Upper lobe of left lung (tissue), 6 donors: ENCODE measurements around the gene PSMB9. TPM values are rescaled to one million over a fixed set of nuclear protein-coding genes. Genes with fewer than 3 reads are reported as not detected.

Experiments used
- ATAC-seq, 2 donors: fragments of 200-7000 bp; cut with Tn5 transposase; one replicate each; pipeline ENCODE4 v1.9.1; 2022; ENCODE audit warnings: mild to moderate bottlenecking in 2 of 2, moderate library complexity in 2 of 2; ENCODE audit not compliant: low FRiP score in 2 of 2
- DNase-seq, 2 donors: peaks; one replicate each; pipeline ENCODE4 v3.0.0-alpha.2; 2019 to 2020
- H3K27ac ChIP-seq, 4 donors: fragments of 200-600 bp; sonication (generic); one replicate each; pipeline ENCODE4 v1.5.1; 2016 to 2019
- H3K27me3 ChIP-seq, 4 donors: fragments of 200-600 bp; sonication (generic); one replicate each; pipeline ENCODE4 v1.5.1; 2017 to 2019
- H3K36me3 ChIP-seq, 4 donors: fragments of 200-600 bp; sonication (generic); one replicate each; pipeline ENCODE4 v1.5.1; 2016 to 2019
- H3K4me1 ChIP-seq, 4 donors: fragments of 200-600 bp; sonication (generic); one replicate each; pipeline ENCODE4 v1.5.1; 2018 to 2019
- H3K4me3 ChIP-seq, 4 donors: fragments of 200-600 bp; sonication (generic); one replicate each; pipeline ENCODE4 v1.5.1; 2017 to 2019; ENCODE audit warnings: mild to moderate bottlenecking in 2 of 4, moderate library complexity in 1 of 4
- H3K9me3 ChIP-seq, 4 donors: fragments of 200-600 bp; sonication (generic); one replicate each; pipeline ENCODE4 v1.5.1; 2018 to 2019
- EP300 ChIP-seq, 4 donors: sonication (generic); formaldehyde crosslinking; IDR thresholded peaks; one replicate each; pipeline ENCODE4 v1.5.1; 2017; ENCODE audit warnings: antibody characterized with exemption in 4 of 4, control low read depth in 2 of 4
- POLR2A ChIP-seq, 4 donors: fragments of 450-650 bp; IDR thresholded peaks; one replicate each; pipeline ENCODE4 v1.5.1; 2016 to 2017; ENCODE audit warnings: antibody characterized with exemption in 4 of 4, mild to moderate bottlenecking in 2 of 4
- POLR2AphosphoS5 ChIP-seq, 2 donors: sonication (generic); formaldehyde crosslinking; IDR thresholded peaks; one replicate each; pipeline ENCODE4 v1.5.1; 2017; ENCODE audit warnings: antibody characterized with exemption in 2 of 2
- WGBS, 2 donors: methylation state at CpG; one replicate each; pipeline ENCODE4 v1.1.5; 2017 to 2018; 5-methylcytosine and 5-hydroxymethylcytosine counted together
- total RNA-seq, 6 donors: library from RNA; depleted of rRNA in 4 of 6; stranded (reverse); fragments of >200 nt in 4 of 6; gene quantifications; one replicate each; pipeline versions ENCODE4 v1.1.0 to v1.2.1, GENCODE V29; 2016 to 2021
- TF ChIP-seq, protein P1 (sequence below), 6 experiments: fragments of 450-650 bp in 4 of 6; fragments of 200-600 bp in 2 of 6; sonication (generic) in 2 of 6; IDR thresholded peaks; one replicate each; pipeline ENCODE4 v1.5.1; 2016 to 2019; ENCODE audit warnings: antibody characterized with exemption in 6 of 6
- donor health status: DM: no; HTN: no; CAD: no; lungs with moderate emphysema.
- donor health status: DM: no; HTN: yes; CAD: no; lungs with severe emphysema.

The PSMB9 gene
- total RNA-seq, 6 donors from 2014 or later, result 34.4 to 85.9 (median 45.5) TPM

DNA sequence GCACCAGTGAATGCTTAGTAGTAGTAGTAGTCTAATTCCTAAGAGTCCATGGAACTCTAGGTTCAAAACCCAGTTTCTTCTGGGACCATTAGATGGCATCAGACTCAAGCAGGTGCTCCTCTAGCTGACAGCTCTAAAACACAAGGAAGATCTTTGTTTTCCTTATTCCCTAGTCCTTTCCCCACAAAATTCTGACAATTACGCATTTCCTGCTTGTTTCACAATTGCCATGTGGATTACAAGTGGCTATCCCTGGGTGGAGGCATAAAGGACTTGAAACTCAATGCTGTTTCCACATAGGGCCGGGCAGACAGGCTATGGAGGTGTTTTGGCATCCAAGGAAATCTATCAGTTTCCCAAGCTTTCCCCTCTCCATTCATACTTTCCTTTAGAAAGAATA lies 28.0 kb upstream of the PSMB9 start:
- ATAC-seq (peak in 1 of 2 donors; percentile 45), DNase-seq (no peak)
- H3K4me3 ChIP-seq, result no peak overlapping the region
- H3K27ac ChIP-seq, result peak overlapping the region in 2 of 4 donors; percentile 9 to 46
- H3K4me1 ChIP-seq, result peaks cover 0 to 7% (median 3%) of the 10 kb centered on the region in 4 donors
- TF ChIP-seq, protein P1, sequence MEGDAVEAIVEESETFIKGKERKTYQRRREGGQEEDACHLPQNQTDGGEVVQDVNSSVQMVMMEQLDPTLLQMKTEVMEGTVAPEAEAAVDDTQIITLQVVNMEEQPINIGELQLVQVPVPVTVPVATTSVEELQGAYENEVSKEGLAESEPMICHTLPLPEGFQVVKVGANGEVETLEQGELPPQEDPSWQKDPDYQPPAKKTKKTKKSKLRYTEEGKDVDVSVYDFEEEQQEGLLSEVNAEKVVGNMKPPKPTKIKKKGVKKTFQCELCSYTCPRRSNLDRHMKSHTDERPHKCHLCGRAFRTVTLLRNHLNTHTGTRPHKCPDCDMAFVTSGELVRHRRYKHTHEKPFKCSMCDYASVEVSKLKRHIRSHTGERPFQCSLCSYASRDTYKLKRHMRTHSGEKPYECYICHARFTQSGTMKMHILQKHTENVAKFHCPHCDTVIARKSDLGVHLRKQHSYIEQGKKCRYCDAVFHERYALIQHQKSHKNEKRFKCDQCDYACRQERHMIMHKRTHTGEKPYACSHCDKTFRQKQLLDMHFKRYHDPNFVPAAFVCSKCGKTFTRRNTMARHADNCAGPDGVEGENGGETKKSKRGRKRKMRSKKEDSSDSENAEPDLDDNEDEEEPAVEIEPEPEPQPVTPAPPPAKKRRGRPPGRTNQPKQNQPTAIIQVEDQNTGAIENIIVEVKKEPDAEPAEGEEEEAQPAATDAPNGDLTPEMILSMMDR (IDR thresholded peaks at IDR 0.05), result peak in 3 of 6 experiments; percentile 22 to 51 (median 39)
- TF ChIP-seq EP300 (IDR thresholded peaks at IDR 0.05), result no peak
- H3K36me3 ChIP-seq, result peaks cover 7 to 38% (median 30%) of the 10 kb centered on the region in 4 donors
- WGBS, 2 donors, result 30 to 44% methylated on average over 2 of the region's 2 CpGs
- H3K27me3 ChIP-seq, result no peaks in the 10 kb centered on the region
- no peaks in the 10 kb centered on the region for H3K9me3 ChIP-seq

DNA sequence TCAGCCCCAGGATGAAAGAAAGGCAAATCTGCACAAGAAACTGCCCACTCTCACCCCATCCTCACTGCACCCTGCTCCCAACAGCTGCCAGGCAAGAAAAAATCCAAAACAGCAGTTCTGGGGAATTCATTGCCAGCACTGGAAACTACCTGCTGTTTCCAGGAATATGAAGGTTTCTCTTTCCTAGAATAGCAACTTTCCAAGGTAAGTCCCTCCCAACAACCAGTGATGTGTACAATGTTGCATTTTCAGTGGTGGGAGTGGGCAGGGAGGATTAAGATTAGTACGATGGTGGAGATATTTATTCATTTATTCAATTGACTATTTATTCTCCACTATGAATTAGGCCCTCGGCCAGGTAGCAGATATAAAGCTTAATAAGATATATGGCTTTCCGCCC lies 27.0 kb upstream of the PSMB9 start:
- H3K36me3 ChIP-seq, result peaks cover 12 to 44% (median 36%) of the 10 kb centered on the region in 4 donors
- H3K27ac ChIP-seq, result peak overlapping the region in 1 of 4 donors; percentile 10
- peaks cover 0 to 7% (median 3%) of the 10 kb centered on the region in 4 donors for H3K4me1 ChIP-seq
- WGBS, 2 donors, result 76 to 83% methylated on average over 3 of the region's 3 CpGs
- ATAC-seq (no peak), DNase-seq (no peak)
- TF ChIP-seq POLR2AphosphoS5 (IDR thresholded peaks at IDR 0.05) (no peak), POLR2A (IDR thresholded peaks at IDR 0.05) (no peak), EP300 (IDR thresholded peaks at IDR 0.05) (no peak)
- TF ChIP-seq, protein P1 (IDR thresholded peaks at IDR 0.05), result no peak
- H3K9me3 ChIP-seq, result no peaks in the 10 kb centered on the region
- H3K4me3 ChIP-seq, result no peak overlapping the region
- H3K27me3 ChIP-seq, result no peaks in the 10 kb centered on the region

DNA sequence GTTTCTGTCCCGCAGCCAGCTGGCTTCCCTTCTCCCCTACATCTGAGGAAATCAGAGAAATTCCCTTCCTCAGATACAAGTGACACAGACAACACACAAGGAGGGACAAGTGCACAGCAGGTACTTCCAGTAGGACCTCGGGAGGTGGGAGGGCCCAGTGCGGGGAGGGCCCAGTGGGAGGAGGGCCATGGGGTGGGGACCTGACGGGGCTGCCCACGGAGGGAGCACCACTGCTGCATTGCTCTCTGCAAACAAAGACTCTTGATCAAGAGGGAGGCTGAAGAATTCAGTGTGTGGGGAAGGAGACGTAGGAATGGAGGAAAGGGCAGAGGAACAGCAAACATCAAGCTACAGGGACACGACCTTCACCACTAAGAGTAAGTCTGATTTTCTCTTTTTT lies 24.5 kb upstream of the PSMB9 start:
- 65 to 73% methylated on average over 7 of the region's 7 CpGs for WGBS, 2 donors
- DNase-seq (peak in 1 of 2 donors; percentile 44), ATAC-seq (no peak)
- peaks cover 12 to 61% (median 43%) of the 10 kb centered on the region in 4 donors for H3K36me3 ChIP-seq
- TF ChIP-seq POLR2A (IDR thresholded peaks at IDR 0.05) (no peak), POLR2AphosphoS5 (IDR thresholded peaks at IDR 0.05) (no peak), EP300 (IDR thresholded peaks at IDR 0.05) (no peak)
- TF ChIP-seq, protein P1 (IDR thresholded peaks at IDR 0.05), result no peak
- H3K4me1 ChIP-seq, result peaks cover 0 to 7% (median 3%) of the 10 kb centered on the region in 4 donors
- no peaks in the 10 kb centered on the region for H3K27me3 ChIP-seq
- no peak overlapping the region for H3K4me3 ChIP-seq
- H3K9me3 ChIP-seq, result no peaks in the 10 kb centered on the region
- H3K27ac ChIP-seq, result no peak overlapping the region

DNA sequence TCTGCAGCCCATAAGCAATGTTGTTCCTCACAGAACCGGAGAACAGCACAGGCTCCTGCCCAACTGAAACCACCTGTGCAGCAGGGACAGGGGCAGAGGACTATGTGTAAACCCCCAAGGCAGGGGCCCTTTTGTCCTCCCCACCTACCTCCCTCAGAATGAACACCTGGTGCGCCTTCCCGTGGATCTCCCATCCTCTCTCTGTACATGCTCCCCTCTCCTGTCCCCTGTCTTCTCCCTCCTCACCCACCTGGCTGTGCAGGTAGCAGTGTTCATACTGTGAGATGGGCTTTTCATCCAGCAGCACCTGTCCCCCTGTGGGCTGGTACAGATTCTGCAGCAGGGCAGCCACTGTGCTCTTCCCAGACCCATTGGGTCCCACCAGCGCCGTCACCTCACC lies 24.0 kb upstream of the PSMB9 start:
- Histone ChIP-seq H3K27me3 (no peaks in the 10 kb centered on the region), H3K9me3 (no peaks in the 10 kb centered on the region), H3K27ac (no peak overlapping the region), H3K4me3 (no peak overlapping the region), H3K4me1 (peaks cover 0 to 7% (median 3%) of the 10 kb centered on the region in 4 donors), H3K36me3 (peaks cover 12 to 66% (median 45%) of the 10 kb centered on the region in 4 donors)
- TF ChIP-seq EP300 (IDR thresholded peaks at IDR 0.05), result no peak
- TF ChIP-seq, protein P1 (IDR thresholded peaks at IDR 0.05), result no peak
- no peak for TF ChIP-seq POLR2AphosphoS5 (IDR thresholded peaks at IDR 0.05)
- no peak for TF ChIP-seq POLR2A (IDR thresholded peaks at IDR 0.05)
- DNase-seq (no peak), ATAC-seq (peak in 1 of 2 donors; percentile 21)
- WGBS, 2 donors, result 94% methylated on average over 5 of the region's 5 CpGs

DNA sequence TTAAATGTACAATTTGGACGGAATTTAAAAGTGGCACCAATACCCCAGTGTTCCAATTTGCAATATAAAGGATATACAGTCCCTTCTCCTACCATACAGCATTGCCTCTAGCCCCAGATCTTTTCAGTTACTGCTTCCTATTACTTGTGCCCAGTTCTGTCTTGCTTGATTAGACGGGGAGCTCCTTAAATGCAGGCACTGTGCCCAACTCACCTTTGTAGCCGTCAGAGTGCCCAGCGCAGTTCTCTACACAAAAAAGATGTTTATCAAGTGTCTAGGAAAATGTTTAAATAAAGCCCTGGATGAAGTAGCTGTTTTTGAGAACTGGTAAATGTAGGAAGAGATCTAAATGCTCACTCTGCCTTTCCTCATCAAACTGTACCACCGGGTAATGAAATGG lies 23.1 kb upstream of the PSMB9 start:
- no peak for DNase-seq
- Histone ChIP-seq H3K27me3 (no peaks in the 10 kb centered on the region), H3K4me3 (no peak overlapping the region), H3K27ac (no peak overlapping the region), H3K4me1 (peaks cover 0 to 14% (median 2%) of the 10 kb centered on the region in 4 donors), H3K36me3 (peaks cover 12 to 73% (median 52%) of the 10 kb centered on the region in 4 donors), H3K9me3 (no peaks in the 10 kb centered on the region)
- no peak for TF ChIP-seq POLR2AphosphoS5 (IDR thresholded peaks at IDR 0.05)
- whole genome bisulfite sequencing, 2 donors, result 70 to 72% methylated on average over 5 of the region's 5 CpGs
- ATAC-seq, result no peak
